GM23248 (cell line): ENCODE measurements around the gene SMARCAL1. TPM values are rescaled to one million over a fixed set of nuclear protein-coding genes. Genes with fewer than 3 reads are reported as not detected.
"Not testable (repeated sequence)": the region's sequence is repeated elsewhere in the genome, so short reads cannot be mapped to it uniquely, and the experiment has no call there.

Experiments used
- DNase-seq: peaks from one replicate; pipeline ENCODE4 v3.0.0-alpha.2; 2015
- H2AFZ ChIP-seq: fragments of 200-600 bp; sonication (generic); 2 replicates; pipeline ENCODE4 v1.6.1; 2016; ENCODE audit warnings: antibody characterized with exemption
- H3F3A ChIP-seq: fragments of 200-600 bp; sonication (generic); 2 replicates; pipeline ENCODE4 v1.6.1; 2016; ENCODE audit warnings: mild to moderate bottlenecking, antibody characterized with exemption, mixed run types; ENCODE audit not compliant: insufficient read depth
- H3K27ac ChIP-seq: fragments of 200-600 bp; sonication (generic); 2 replicates; pipeline ENCODE4 v1.5.1; 2016; ENCODE audit warnings: mild to moderate bottlenecking
- H3K27me3 ChIP-seq: fragments of 200-600 bp; sonication (generic); replicated peaks from 2 replicates; pipeline ENCODE4 v1.6.1; 2016; ENCODE audit warnings: mild to moderate bottlenecking; ENCODE audit not compliant: insufficient read depth
- H3K36me3 ChIP-seq: fragments of 200-600 bp; sonication (generic); 2 replicates; pipeline ENCODE4 v1.6.1; 2016; ENCODE audit warnings: low read depth, mild to moderate bottlenecking
- H3K4me1 ChIP-seq: fragments of 200-600 bp; sonication (generic); 2 replicates; pipeline ENCODE4 v1.6.1; 2016; ENCODE audit warnings: mild to moderate bottlenecking; ENCODE audit not compliant: insufficient read depth
- H3K4me2 ChIP-seq: fragments of 200-600 bp; sonication (generic); one replicate; pipeline ENCODE4 v1.6.1; 2016; ENCODE audit warnings: mild to moderate bottlenecking; ENCODE audit not compliant: unreplicated experiment
- H3K4me3 ChIP-seq: fragments of 200-600 bp; sonication (generic); 2 replicates; pipeline ENCODE4 v1.5.1; 2016; ENCODE audit warnings: mild to moderate bottlenecking
- H3K79me2 ChIP-seq: fragments of 200-600 bp; sonication (generic); 2 replicates; pipeline ENCODE4 v1.6.1; 2016; ENCODE audit warnings: mild to moderate bottlenecking; ENCODE audit not compliant: insufficient read depth
- H3K9ac ChIP-seq: fragments of 200-600 bp; sonication (generic); 2 replicates; pipeline ENCODE4 v1.6.1; 2016; ENCODE audit warnings: mild to moderate bottlenecking
- H3K9me2 ChIP-seq: fragments of 200-600 bp; sonication (generic); 2 replicates; pipeline ENCODE4 v1.6.1; 2016; ENCODE audit warnings: mixed run types, mild to moderate bottlenecking, moderate library complexity; ENCODE audit not compliant: insufficient read depth
- H3K9me3 ChIP-seq: fragments of 200-600 bp; sonication (generic); one replicate; pipeline ENCODE4 v1.6.1; 2017; ENCODE audit warnings: low read depth
- H4K20me1 ChIP-seq: fragments of 200-600 bp; sonication (generic); 2 replicates; pipeline ENCODE4 v1.6.0; 2016; ENCODE audit not compliant: insufficient read depth
- EZH2 ChIP-seq: fragments of 200-600 bp; sonication (generic); IDR thresholded peaks from 2 replicates; pipeline ENCODE4 v1.6.1; 2018; ENCODE audit warnings: antibody characterized with exemption, mild to moderate bottlenecking; ENCODE audit not compliant: insufficient read depth, poor library complexity, severe bottlenecking
- EZH2phosphoT487 ChIP-seq: fragments of 200-600 bp; sonication (generic); IDR thresholded peaks from 2 replicates; pipeline ENCODE4 v1.6.1; 2018; ENCODE audit warnings: antibody characterized with exemption, moderate library complexity, mild to moderate bottlenecking, low read depth; ENCODE audit not compliant: insufficient read depth
- WGBS, 2 experiments: methylation state at CpG; one replicate each; pipeline ENCODE4 v1.1.6; 2015 to 2017; ENCODE audit warnings: low lambda C conversion rate in 2 of 2, low coverage in 1 of 2; ENCODE audit errors: missing lambda C conversion rate in 2 of 2; 5-methylcytosine and 5-hydroxymethylcytosine counted together
- in situ Hi-C: fragments of 300-500 bp; cut with MboI; formaldehyde crosslinking; loops from 2 replicates; pipeline ENCODE4 v1.15.0; 2020
- polyA plus RNA-seq: library from polyadenylated mRNA; unstranded; fragments of >200 nt; fragmentation: Nextera tagmentation; extraction: Ambion mirVana; gene quantifications from 2 replicates; pipeline ENCODE4 v1.2.1, GENCODE V29; 2016
- total RNA-seq: library from RNA; depleted of rRNA; stranded (reverse); fragments of >200 nt; shearing (Covaris generic); gene quantifications from 2 replicates; pipeline ENCODE4 v1.2.3, GENCODE V29; 2014

The SMARCAL1 gene
- total and polyA plus RNA-seq, 2 experiments from 2014 or later: 10.9 to 30.5 TPM

DNA sequence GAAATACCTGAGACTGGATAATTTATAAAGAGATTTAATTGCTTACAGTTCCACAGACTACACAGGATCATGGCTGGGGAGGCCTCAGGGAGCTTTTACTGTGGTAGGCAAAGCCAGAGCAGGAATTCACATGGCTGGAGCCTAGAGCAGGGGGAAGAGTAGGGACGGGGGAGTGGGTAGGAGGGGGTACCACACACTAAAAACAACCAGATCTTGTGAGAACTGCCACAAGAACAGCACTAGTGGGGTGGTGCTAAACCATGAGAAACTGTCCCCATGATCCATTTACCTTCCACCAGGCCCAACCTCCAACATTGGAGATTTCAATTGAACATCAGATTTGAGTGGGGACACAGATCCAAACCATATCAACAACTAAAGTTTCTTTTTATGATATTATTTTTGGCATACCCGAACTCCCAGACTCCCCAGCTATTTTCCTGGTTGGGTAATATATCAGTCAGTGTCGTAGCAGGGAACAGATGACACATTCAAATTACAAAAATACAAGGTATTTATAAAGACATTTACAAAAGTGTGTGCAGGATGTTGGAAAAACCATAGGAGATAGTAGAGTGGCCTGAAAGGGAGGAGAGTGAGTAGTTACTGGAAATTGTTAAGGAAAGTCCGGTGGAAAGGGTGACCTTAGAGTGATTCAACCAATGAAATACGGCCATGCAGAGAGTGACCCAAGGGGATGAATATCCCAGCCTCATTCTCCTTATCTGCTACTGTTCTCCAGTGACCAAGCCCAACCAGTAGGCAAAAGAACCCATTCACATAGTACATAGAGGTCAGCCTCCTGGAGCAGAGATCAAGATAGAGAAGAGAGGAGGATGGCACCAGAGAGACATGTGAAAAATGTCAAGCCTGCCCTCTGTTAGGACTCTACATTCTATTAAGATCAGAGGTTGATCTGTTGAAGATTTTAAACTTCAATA lies 95.2 kb downstream of the SMARCAL1 start:
- Histone ChIP-seq H3K9me2 (no peaks in the 10 kb centered on the region), H3K36me3 (peaks cover 34% of the 10 kb centered on the region), H3F3A (peaks cover 87% of the 10 kb centered on the region), H3K4me1 (0 out of 2 replicates have a peak, but pooled peaks cover 8% of the 10 kb centered on the region), H3K9me3 (no peaks in the 10 kb centered on the region), H4K20me1 (0 out of 2 replicates have a peak, but pooled peaks cover 3% of the 10 kb centered on the region), H3K79me2 (peaks cover 20% of the 10 kb centered on the region; the same call in 1 of the 2 replicates), H3K4me2 (no peak overlapping the region), H3K27ac (peak overlapping the region; percentile 2; the same call in 1 of the 2 replicates), H3K9ac (no peak overlapping the region), H3K4me3 (no peak overlapping the region), H3K27me3 (no peaks in the 10 kb centered on the region), H2AFZ (no peak overlapping the region)
- TF ChIP-seq EZH2 (no peak), EZH2phosphoT487 (no peak)
- no peak for DNase-seq
- WGBS, 2 experiments: 55 to 62% methylated on average over 5 of the region's 5 CpGs
- in situ Hi-C loops: no loop called here

DNA sequence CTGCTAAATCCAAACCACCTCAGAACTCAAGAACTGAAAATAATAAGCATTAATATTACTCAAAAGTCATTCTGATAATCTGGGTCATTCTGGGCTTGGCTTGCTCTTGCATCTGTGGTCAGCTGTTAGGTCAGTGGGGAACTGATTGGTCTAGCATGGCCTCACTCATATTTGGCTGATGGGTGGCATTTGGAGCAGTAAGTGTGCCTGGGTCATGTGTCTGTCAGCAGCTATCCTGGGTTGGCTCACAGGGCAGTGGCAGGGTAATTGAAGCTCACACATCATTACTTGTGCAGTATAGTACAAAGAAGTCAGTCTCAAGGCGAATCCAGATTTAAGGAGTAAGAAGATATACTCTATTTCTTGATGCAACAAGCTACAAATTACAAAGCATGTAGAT lies 95.9 kb downstream of the SMARCAL1 start:
- Histone ChIP-seq H3K79me2 (peaks cover 13% of the 10 kb centered on the region; the same call in 1 of the 2 replicates), H3K9ac (no peak overlapping the region), H3K9me2 (no peaks in the 10 kb centered on the region), H3K4me2 (no peak overlapping the region), H3K27ac (peak overlapping the region; percentile 2; the same call in 1 of the 2 replicates), H3K4me1 (0 out of 2 replicates have a peak, but pooled peaks cover 3% of the 10 kb centered on the region), H3K9me3 (no peaks in the 10 kb centered on the region), H3K4me3 (no peak overlapping the region), H2AFZ (no peak overlapping the region), H3F3A (peaks cover 80% of the 10 kb centered on the region), H3K27me3 (no peaks in the 10 kb centered on the region), H4K20me1 (no peaks in the 10 kb centered on the region), H3K36me3 (peaks cover 27% of the 10 kb centered on the region)
- TF ChIP-seq EZH2: no peak
- no peak for TF ChIP-seq EZH2phosphoT487
- in situ Hi-C loops: no loop called here
- WGBS, 2 experiments: 96 to 100% methylated on average over 1 of the region's 1 CpG
- DNase-seq: no peak

DNA sequence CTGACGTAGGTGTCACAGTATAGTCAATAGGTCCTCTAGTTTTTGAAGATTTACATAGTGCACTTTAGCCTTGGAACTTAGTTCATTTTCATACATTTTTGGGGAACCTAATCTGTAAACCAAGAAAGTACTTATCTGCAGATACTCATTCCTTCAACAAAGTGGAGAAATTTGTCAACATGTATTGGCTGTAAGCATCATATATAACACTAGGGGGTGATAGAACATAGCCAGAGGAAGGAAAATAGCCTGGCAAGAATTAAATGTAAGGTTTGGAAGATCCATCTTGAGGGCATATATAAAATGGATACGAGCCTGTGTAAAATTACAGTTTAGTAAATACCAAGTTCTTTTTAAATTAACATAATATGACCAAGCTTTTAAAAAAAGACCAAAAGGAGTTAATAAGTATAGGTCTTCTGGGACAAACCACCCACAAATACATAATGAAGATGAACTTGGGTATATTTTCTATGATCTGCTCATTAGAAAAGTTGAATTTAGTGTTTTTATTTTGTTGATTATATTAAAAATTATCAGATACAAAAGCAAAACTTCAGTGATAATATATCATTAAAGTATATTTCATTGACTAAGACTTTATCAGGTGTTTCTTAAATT lies 104.6 kb downstream of the SMARCAL1 start:
- Histone ChIP-seq H3F3A (peaks cover 12% of the 10 kb centered on the region), H2AFZ (no peak overlapping the region), H3K4me1 (peaks cover 16% of the 10 kb centered on the region), H3K9me2 (no peaks in the 10 kb centered on the region), H3K9me3 (no peaks in the 10 kb centered on the region), H3K79me2 (no peaks in the 10 kb centered on the region), H3K27me3 (no peaks in the 10 kb centered on the region), H3K4me2 (no peak overlapping the region), H3K9ac (no peak overlapping the region), H3K36me3 (no peaks in the 10 kb centered on the region), H4K20me1 (no peaks in the 10 kb centered on the region), H3K27ac (no peak overlapping the region), H3K4me3 (no peak overlapping the region)
- WGBS, 2 experiments: 41 to 51% methylated on average over 2 of the region's 2 CpGs
- in situ Hi-C loops: loop anchor here (5.0 kb wide), 1 partner anchor 150 kb away; no protein-coding TSS in a partner anchor
- DNase-seq: peak; percentile 73
- no peak for TF ChIP-seq EZH2
- no peak for TF ChIP-seq EZH2phosphoT487

DNA sequence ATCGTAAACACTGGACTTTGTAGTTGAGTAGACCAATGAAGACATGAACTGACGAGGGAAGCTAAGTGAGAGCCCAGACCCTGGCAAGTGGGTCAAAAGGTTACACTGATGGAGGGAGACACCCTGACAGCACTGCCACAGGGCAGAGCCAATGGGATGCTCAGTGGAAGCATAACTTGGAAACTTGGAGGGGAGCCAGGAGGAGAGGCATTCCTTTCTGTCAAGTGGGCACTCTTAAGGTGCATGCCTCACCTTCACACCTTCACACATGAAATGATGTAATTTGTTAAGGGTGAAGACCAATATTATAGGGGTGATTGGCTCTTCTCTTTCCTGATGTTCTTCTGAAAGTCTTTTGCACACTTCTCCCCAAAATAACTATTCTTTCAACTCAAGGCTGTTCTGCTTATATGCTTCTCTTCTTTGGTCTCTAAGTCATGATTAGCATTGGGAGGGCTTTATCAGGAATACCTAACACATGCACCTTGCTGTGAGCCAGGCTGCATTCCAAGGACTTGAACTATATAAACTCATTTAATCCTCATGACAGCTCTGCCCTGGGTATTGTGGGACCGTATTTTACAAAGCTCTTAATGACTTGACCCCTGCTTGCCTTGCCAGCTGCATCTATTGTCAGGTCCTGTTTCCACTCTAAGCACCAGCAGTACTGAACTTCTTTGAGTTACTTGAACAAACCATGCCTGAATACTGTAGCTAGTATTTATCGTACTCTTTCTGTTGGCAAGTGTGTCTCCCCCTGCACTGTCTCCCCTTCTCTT lies 105.4 kb downstream of the SMARCAL1 start:
- Histone ChIP-seq H3K9me3 (no peaks in the 10 kb centered on the region), H3K79me2 (no peaks in the 10 kb centered on the region), H2AFZ (no peak overlapping the region), H3K36me3 (no peaks in the 10 kb centered on the region), H3F3A (peaks cover 11% of the 10 kb centered on the region), H3K9ac (no peak overlapping the region), H3K4me3 (no peak overlapping the region), H3K27me3 (no peaks in the 10 kb centered on the region), H3K9me2 (no peaks in the 10 kb centered on the region), H3K27ac (no peak overlapping the region), H3K4me2 (no peak overlapping the region), H3K4me1 (peaks cover 16% of the 10 kb centered on the region), H4K20me1 (no peaks in the 10 kb centered on the region)
- no peak for TF ChIP-seq EZH2
- no peak for TF ChIP-seq EZH2phosphoT487
- 96 to 97% methylated on average over 4 of the region's 4 CpGs for whole genome bisulfite sequencing, 2 experiments
- no peak for DNase-seq
- in situ Hi-C loops: loop anchor here (5.0 kb wide), 1 partner anchor 150 kb away; no protein-coding TSS in a partner anchor

DNA sequence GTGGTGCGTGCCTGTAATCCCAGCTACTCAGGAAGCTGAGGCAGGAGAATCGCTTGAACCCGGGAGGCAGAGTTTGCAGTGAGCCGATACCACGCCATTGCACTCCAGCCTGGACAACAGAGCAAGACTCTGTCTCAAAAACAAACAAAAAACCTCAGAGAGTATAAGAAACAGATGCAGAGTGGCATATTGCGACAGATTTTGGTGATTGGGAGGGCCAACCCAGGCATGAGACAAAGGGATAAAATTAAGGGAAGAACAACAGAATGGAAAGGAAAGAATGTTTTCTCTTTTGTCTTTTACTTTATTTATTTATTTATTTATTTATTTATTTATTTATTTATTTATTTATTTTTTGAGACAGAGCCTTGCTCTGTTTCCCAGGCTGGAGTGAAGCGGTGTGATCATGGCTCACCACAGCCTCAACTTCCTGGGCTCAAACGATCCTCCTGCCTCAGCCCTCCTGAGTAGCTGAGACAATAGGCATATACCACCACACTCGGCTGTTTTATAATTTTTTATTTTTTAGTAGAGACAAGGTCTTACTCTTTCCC lies 106.4 kb downstream of the SMARCAL1 start:
- H3K4me2 ChIP-seq, DNase-seq, H3K9me3 ChIP-seq, H3K79me2 ChIP-seq, H4K20me1 ChIP-seq, H2AFZ ChIP-seq, H3K9me2 ChIP-seq, H3K9ac ChIP-seq, H3K36me3 ChIP-seq, H3K4me3 ChIP-seq, H3K27ac ChIP-seq, H3K27me3 ChIP-seq: not testable (repeated sequence)
- Histone ChIP-seq H3F3A (peaks cover 11% of the 10 kb centered on the region; the same call in 1 of the 2 replicates), H3K4me1 (peaks cover 16% of the 10 kb centered on the region)
- in situ Hi-C loops: loop anchor here (5.0 kb wide), 1 partner anchor 149 kb away; no protein-coding TSS in a partner anchor
- 78 to 88% methylated on average over 8 to 9 of the region's 9 CpGs for WGBS, 2 experiments
